Measurements from ENCODE around the gene MICAL2. TPM values are rescaled to one million over a fixed set of nuclear protein-coding genes. Genes with fewer than 3 reads are reported as not detected.
A peak's percentile ranks its signal among the peaks of the same experiment; 100 is the strongest.

Gene MICAL2
- total and polyA plus RNA-seq, 2 donors = 17.3 to 26.8 TPM

- Histone ChIP-seq H3K27ac (ENCODE audit: low read depth in 1 of 2, low read length in 1 of 2) (no peak overlapping the region), H3K27me3 (ENCODE audit: control insufficient read depth in 2 of 2, insufficient read depth in 1 of 2, low read length in 1 of 2) (peaks cover 0 to 2% of the 10 kb centered on the region in 2 donors), H3K4me1 (ENCODE audit: control insufficient read depth in 2 of 2, insufficient read depth in 2 of 2, low read length in 2 of 2) (peaks cover 0 to 9% of the 10 kb centered on the region in 2 donors), H3K9me3 (ENCODE audit: control insufficient read depth in 2 of 2, insufficient read depth in 1 of 2, low read length in 1 of 2) (no peaks in the 10 kb centered on the region), H3K36me3 (ENCODE audit: control insufficient read depth in 2 of 2, insufficient read depth in 2 of 2, low read length in 1 of 2) (no peaks in the 10 kb centered on the region), H3K4me3 (ENCODE audit: low read length in 2 of 2) (no peak overlapping the region)
- 96% methylated on average over 10 of the region's 10 CpGs for WGBS
- DNase-seq (ENCODE audit: low read depth in 6 of 9, low spot score in 9 of 9) = no peak
These were observed 166.6 kb downstream of the MICAL2 start for GRCh38 chr11:12276831-12277475.

GRCh38 chr11:12278766-12279671 lies 168.6 kb downstream of the MICAL2 start:
- H3K36me3 ChIP-seq (ENCODE audit: control insufficient read depth in 2 of 2, insufficient read depth in 2 of 2, low read length in 1 of 2) = no peaks in the 10 kb centered on the region
- no peaks in the 10 kb centered on the region for H3K9me3 ChIP-seq (ENCODE audit: control insufficient read depth in 2 of 2, insufficient read depth in 1 of 2, low read length in 1 of 2)
- no peak overlapping the region for H3K4me3 ChIP-seq (ENCODE audit: low read length in 2 of 2)
- 96% methylated on average over 13 of the region's 13 CpGs for WGBS
- peaks cover 0 to 4% of the 10 kb centered on the region in 2 donors for H3K27me3 ChIP-seq (ENCODE audit: control insufficient read depth in 2 of 2, insufficient read depth in 1 of 2, low read length in 1 of 2)
- DNase-seq (ENCODE audit: low read depth in 6 of 9, low spot score in 9 of 9) = no peak
- H3K4me1 ChIP-seq (ENCODE audit: control insufficient read depth in 2 of 2, insufficient read depth in 2 of 2, low read length in 2 of 2) = peaks cover 0 to 9% of the 10 kb centered on the region in 2 donors
- no peak overlapping the region for H3K27ac ChIP-seq (ENCODE audit: low read depth in 1 of 2, low read length in 1 of 2)

GRCh38 chr11:12279672-12280108 lies 169.3 kb downstream of the MICAL2 start:
- WGBS = 98% methylated on average over 4 of the region's 4 CpGs
- Histone ChIP-seq H3K36me3 (ENCODE audit: control insufficient read depth in 2 of 2, insufficient read depth in 2 of 2, low read length in 1 of 2) (no peaks in the 10 kb centered on the region), H3K27ac (ENCODE audit: low read depth in 1 of 2, low read length in 1 of 2) (no peak overlapping the region)

GRCh38 chr11:12280199-12280837 lies 169.9 kb downstream of the MICAL2 start:
- H3K27ac ChIP-seq (ENCODE audit: low read depth in 1 of 2, low read length in 1 of 2) = no peak overlapping the region
- WGBS = 92% methylated on average over 4 of the region's 4 CpGs
- no peak for DNase-seq (ENCODE audit: low read depth in 6 of 9, low spot score in 9 of 9)

More at GRCh38 chr11:12279672-12280108, 169.3 kb downstream of the MICAL2 start:
- Histone ChIP-seq H3K4me3 (ENCODE audit: low read length in 2 of 2) (no peak overlapping the region), H3K9me3 (ENCODE audit: control insufficient read depth in 2 of 2, insufficient read depth in 1 of 2, low read length in 1 of 2) (peaks cover 0 to 2% of the 10 kb centered on the region in 2 donors), H3K27me3 (ENCODE audit: control insufficient read depth in 2 of 2, insufficient read depth in 1 of 2, low read length in 1 of 2) (peaks cover 0 to 4% of the 10 kb centered on the region in 2 donors), H3K4me1 (ENCODE audit: control insufficient read depth in 2 of 2, insufficient read depth in 2 of 2, low read length in 2 of 2) (peaks cover 0 to 9% of the 10 kb centered on the region in 2 donors)
- no peak for DNase-seq (ENCODE audit: low read depth in 6 of 9, low spot score in 9 of 9)

GRCh38 chr11:12280838-12281565 lies 170.6 kb downstream of the MICAL2 start:
- peaks cover 0 to 4% of the 10 kb centered on the region in 2 donors for H3K27me3 ChIP-seq (ENCODE audit: control insufficient read depth in 2 of 2, insufficient read depth in 1 of 2, low read length in 1 of 2)
- 91% methylated on average over 15 of the region's 15 CpGs for WGBS
- peaks cover 0 to 2% of the 10 kb centered on the region in 2 donors for H3K9me3 ChIP-seq (ENCODE audit: control insufficient read depth in 2 of 2, insufficient read depth in 1 of 2, low read length in 1 of 2)
- no peak overlapping the region for H3K4me3 ChIP-seq (ENCODE audit: low read length in 2 of 2)
- H3K27ac ChIP-seq (ENCODE audit: low read depth in 1 of 2, low read length in 1 of 2) = no peak overlapping the region
- H3K4me1 ChIP-seq (ENCODE audit: control insufficient read depth in 2 of 2, insufficient read depth in 2 of 2, low read length in 2 of 2) = peaks cover 0 to 9% of the 10 kb centered on the region in 2 donors
- no peak for DNase-seq (ENCODE audit: low read depth in 6 of 9, low spot score in 9 of 9)
- H3K36me3 ChIP-seq (ENCODE audit: control insufficient read depth in 2 of 2, insufficient read depth in 2 of 2, low read length in 1 of 2) = no peaks in the 10 kb centered on the region

More at GRCh38 chr11:12280199-12280837, 169.9 kb downstream of the MICAL2 start:
- no peaks in the 10 kb centered on the region for H3K36me3 ChIP-seq (ENCODE audit: control insufficient read depth in 2 of 2, insufficient read depth in 2 of 2, low read length in 1 of 2)
- H3K4me3 ChIP-seq (ENCODE audit: low read length in 2 of 2) = no peak overlapping the region
- peaks cover 0 to 9% of the 10 kb centered on the region in 2 donors for H3K4me1 ChIP-seq (ENCODE audit: control insufficient read depth in 2 of 2, insufficient read depth in 2 of 2, low read length in 2 of 2)
- peaks cover 0 to 4% of the 10 kb centered on the region in 2 donors for H3K27me3 ChIP-seq (ENCODE audit: control insufficient read depth in 2 of 2, insufficient read depth in 1 of 2, low read length in 1 of 2)
- peaks cover 0 to 2% of the 10 kb centered on the region in 2 donors for H3K9me3 ChIP-seq (ENCODE audit: control insufficient read depth in 2 of 2, insufficient read depth in 1 of 2, low read length in 1 of 2)

GRCh38 chr11:12281571-12282478 lies 171.4 kb downstream of the MICAL2 start:
- Histone ChIP-seq H3K9me3 (ENCODE audit: control insufficient read depth in 2 of 2, insufficient read depth in 1 of 2, low read length in 1 of 2) (peaks cover 0 to 2% of the 10 kb centered on the region in 2 donors), H3K27me3 (ENCODE audit: control insufficient read depth in 2 of 2, insufficient read depth in 1 of 2, low read length in 1 of 2) (peaks cover 0 to 4% of the 10 kb centered on the region in 2 donors), H3K27ac (ENCODE audit: low read depth in 1 of 2, low read length in 1 of 2) (no peak overlapping the region), H3K4me3 (ENCODE audit: low read length in 2 of 2) (no peak overlapping the region), H3K4me1 (ENCODE audit: control insufficient read depth in 2 of 2, insufficient read depth in 2 of 2, low read length in 2 of 2) (peaks cover 0 to 9% of the 10 kb centered on the region in 2 donors), H3K36me3 (ENCODE audit: control insufficient read depth in 2 of 2, insufficient read depth in 2 of 2, low read length in 1 of 2) (no peaks in the 10 kb centered on the region)
- DNase-seq (ENCODE audit: low read depth in 6 of 9, low spot score in 9 of 9) = peak; percentile 42 to 85 (median 65)
- 41% methylated on average over 12 of the region's 12 CpGs for WGBS

- no peak for DNase-seq (ENCODE audit: low read depth in 6 of 9, low spot score in 9 of 9)
- WGBS = 95% methylated on average over 6 of the region's 6 CpGs
- H3K4me3 ChIP-seq (ENCODE audit: low read length in 2 of 2) = no peak overlapping the region
These were observed 172.3 kb downstream of the MICAL2 start for GRCh38 chr11:12282676-12283075.

More at GRCh38 chr11:12282676-12283075, 172.3 kb downstream of the MICAL2 start:
- H3K27ac ChIP-seq (ENCODE audit: low read depth in 1 of 2, low read length in 1 of 2) = no peak overlapping the region
- H3K9me3 ChIP-seq (ENCODE audit: control insufficient read depth in 2 of 2, insufficient read depth in 1 of 2, low read length in 1 of 2) = peaks cover 0 to 2% of the 10 kb centered on the region in 2 donors
- H3K27me3 ChIP-seq (ENCODE audit: control insufficient read depth in 2 of 2, insufficient read depth in 1 of 2, low read length in 1 of 2) = peaks cover 0 to 4% of the 10 kb centered on the region in 2 donors
- peaks cover 0 to 9% of the 10 kb centered on the region in 2 donors for H3K4me1 ChIP-seq (ENCODE audit: control insufficient read depth in 2 of 2, insufficient read depth in 2 of 2, low read length in 2 of 2)
- no peaks in the 10 kb centered on the region for H3K36me3 ChIP-seq (ENCODE audit: control insufficient read depth in 2 of 2, insufficient read depth in 2 of 2, low read length in 1 of 2)

All from thymus (tissue), 11 donors.